Measurements from ENCODE around the gene SLX4IP.

SLX4IP gene

DNA sequence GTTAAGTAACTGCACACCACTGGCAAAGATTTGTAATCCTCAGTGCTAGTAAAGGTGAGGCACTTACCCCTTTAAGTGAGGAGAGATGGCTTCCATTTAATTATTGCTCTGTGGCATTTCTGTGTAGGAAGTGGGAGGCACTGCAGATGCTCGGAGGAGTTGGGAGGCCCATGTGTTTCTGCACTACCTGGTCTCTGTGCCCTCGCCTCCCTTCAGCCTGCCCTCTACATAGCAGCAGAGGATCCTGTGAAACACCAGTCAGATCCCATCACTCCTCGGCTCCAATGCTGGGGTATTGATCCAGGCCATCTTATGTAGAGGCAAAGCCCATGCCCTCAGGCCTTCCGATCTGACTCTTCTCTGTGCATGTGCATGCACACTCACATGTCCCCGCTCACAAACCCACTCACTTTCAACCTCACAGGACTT, 67.0 kb downstream of the SLX4IP start:
- TF ChIP-seq, protein P1, sequence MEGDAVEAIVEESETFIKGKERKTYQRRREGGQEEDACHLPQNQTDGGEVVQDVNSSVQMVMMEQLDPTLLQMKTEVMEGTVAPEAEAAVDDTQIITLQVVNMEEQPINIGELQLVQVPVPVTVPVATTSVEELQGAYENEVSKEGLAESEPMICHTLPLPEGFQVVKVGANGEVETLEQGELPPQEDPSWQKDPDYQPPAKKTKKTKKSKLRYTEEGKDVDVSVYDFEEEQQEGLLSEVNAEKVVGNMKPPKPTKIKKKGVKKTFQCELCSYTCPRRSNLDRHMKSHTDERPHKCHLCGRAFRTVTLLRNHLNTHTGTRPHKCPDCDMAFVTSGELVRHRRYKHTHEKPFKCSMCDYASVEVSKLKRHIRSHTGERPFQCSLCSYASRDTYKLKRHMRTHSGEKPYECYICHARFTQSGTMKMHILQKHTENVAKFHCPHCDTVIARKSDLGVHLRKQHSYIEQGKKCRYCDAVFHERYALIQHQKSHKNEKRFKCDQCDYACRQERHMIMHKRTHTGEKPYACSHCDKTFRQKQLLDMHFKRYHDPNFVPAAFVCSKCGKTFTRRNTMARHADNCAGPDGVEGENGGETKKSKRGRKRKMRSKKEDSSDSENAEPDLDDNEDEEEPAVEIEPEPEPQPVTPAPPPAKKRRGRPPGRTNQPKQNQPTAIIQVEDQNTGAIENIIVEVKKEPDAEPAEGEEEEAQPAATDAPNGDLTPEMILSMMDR (IDR thresholded peaks at IDR 0.05; ENCODE audit: borderline replicate concordance, control extremely low read depth, extremely low read depth, insufficient read depth, missing control alignments): no peak
- DNase-seq (ENCODE audit: low spot score): no peak
- in situ Hi-C loops (cut with MboI; ENCODE audit: low sequenced_read_pairs, unreplicated experiment): no loop called here

DNA sequence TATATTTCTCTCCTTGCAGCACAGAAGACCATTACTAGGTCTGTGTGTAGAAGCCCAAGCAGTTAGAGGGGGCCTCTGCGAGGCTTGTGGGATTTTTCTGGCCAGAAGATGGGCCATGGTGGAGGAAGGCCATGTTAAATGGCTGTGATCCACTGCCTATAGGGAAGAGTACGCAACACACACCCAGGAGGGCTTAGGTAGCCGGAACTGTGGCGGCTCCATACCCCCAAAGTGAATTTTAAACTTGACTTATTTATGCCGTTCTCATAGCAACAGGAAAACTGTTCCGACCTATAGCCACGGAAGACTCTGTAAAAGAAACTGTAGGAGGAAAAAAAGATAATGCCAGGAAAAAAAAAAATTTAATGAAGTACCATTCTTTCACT, 69.5 kb downstream of the SLX4IP start:
- no peak for DNase-seq (ENCODE audit: low spot score)
- in situ Hi-C loops (cut with MboI; ENCODE audit: low sequenced_read_pairs, unreplicated experiment): no loop called here
- TF ChIP-seq, protein P1 (IDR thresholded peaks at IDR 0.05; ENCODE audit: borderline replicate concordance, control extremely low read depth, extremely low read depth, insufficient read depth, missing control alignments): no peak

DNA sequence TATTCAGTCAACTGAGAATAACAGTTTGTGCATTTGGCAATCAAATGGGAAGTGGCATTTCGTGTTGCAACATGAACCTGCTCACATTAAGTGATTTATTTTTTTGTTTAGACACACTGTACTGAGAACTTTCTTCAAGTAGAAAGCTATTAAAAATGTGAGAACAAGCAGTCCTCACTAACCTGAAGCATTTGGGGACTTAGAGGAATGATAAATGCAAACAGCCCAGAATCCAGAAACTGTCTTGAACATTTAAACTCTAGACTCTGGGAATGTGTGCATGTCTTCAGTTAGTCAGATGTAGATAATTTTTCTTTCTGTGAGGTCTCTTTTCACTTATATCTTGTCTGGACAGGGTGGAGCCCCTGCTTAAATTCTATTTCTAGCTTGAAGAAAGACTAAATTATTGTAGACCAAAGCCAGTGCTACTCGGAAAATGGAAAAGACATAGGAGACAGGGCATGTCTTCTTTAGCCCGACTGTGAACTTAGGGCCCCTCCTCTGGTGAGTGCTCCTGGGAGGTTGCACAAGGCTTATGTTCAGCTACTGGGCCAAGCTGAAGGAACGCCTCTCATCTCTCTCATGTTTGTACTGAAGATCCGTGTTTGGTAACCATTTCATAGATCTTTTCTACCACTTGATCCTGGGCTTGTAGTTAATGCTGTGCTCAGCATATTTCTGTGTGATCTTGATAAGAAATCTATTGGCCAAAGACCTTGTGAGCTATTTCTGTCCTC, 70.1 kb downstream of the SLX4IP start:
- no peak for DNase-seq (ENCODE audit: low spot score)
- in situ Hi-C loops (cut with MboI; ENCODE audit: low sequenced_read_pairs, unreplicated experiment): no loop called here
- TF ChIP-seq, protein P1 (IDR thresholded peaks at IDR 0.05; ENCODE audit: borderline replicate concordance, control extremely low read depth, extremely low read depth, insufficient read depth, missing control alignments): no peak

DNA sequence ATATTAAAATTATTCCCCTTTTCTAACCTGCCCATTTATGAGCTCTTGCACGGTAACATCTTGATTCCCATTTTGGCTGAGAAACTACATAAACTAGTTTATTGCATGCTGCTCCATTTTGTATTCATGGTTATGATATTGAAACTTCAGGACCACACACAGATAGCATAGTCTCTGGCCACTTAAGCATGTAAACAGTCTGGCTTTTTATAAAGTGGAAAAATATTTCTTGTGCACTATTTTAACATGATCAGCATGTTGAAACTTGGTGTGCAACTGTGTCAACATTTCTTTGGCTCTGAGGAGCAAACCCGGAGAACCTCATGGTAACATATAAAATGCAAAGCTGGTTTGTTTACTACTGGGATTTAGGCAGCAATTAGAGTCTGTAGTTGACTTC, 70.7 kb downstream of the SLX4IP start:
- no peak for DNase-seq (ENCODE audit: low spot score)
- in situ Hi-C loops (cut with MboI; ENCODE audit: low sequenced_read_pairs, unreplicated experiment): no loop called here
- TF ChIP-seq, protein P1 (IDR thresholded peaks at IDR 0.05; ENCODE audit: borderline replicate concordance, control extremely low read depth, extremely low read depth, insufficient read depth, missing control alignments): no peak

DNA sequence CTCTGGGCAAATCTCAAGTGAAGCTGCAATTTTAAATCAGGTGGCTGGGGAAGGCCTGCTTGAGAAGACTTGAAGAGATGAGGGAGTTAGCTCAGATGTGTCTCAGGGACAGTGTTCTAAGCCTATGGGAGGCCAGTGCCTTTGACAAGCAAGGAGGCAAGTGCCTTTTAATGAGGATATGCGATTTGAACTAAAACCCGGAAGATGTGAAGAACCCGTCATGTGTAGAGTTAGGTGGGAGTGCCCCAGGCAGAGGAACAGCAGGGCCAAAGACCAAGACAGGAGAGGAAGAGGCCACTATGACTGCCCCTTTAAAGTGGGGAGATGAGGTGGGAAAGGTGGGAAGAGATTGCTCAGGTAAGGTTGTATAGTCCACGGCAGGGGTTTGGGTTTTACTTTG, 71.9 kb downstream of the SLX4IP start:
- TF ChIP-seq, protein P1 (IDR thresholded peaks at IDR 0.05; ENCODE audit: borderline replicate concordance, control extremely low read depth, extremely low read depth, insufficient read depth, missing control alignments): no peak
- no peak for DNase-seq (ENCODE audit: low spot score)
- in situ Hi-C loops (cut with MboI; ENCODE audit: low sequenced_read_pairs, unreplicated experiment): no loop called here

DNA sequence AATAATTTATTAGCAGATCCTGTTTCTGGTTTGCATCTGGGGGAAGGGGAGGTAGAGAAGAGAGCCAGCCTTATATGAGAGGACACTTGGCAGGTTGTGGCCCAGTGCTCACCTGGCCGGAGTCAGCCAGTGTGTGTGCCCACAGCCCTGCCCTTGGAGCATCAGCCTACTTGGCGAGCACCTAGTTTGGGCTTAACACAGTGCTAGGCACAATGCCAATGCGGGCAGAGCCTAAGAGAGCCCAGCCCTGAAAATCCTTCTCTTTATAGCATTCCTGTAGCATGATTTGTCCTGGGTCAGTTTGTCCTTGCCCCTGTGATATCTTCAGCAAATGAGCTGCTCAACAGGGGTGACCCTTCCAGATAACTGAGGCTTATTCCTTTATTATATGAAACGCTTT, 73.0 kb downstream of the SLX4IP start:
- TF ChIP-seq, protein P1 (IDR thresholded peaks at IDR 0.05; ENCODE audit: borderline replicate concordance, control extremely low read depth, extremely low read depth, insufficient read depth, missing control alignments): no peak
- DNase-seq (ENCODE audit: low spot score): no peak
- in situ Hi-C loops (cut with MboI; ENCODE audit: low sequenced_read_pairs, unreplicated experiment): no loop called here
